Spleen (tissue), 7 donors: Measurements from ENCODE around the gene GALNTL6.

ENCODE experiments used
- POLR2AphosphoS5 ChIP-seq, 3 donors: sonication (generic); formaldehyde crosslinking; IDR thresholded peaks; one replicate each; pipeline ENCODE4 v1.5.1; 2017; ENCODE audit warnings: antibody characterized with exemption in 3 of 3
- TF ChIP-seq, protein P1 (sequence below), 11 experiments: fragments of 200-600 bp in 7 of 11; fragments of 450-650 bp in 4 of 11; sonication (generic) in 4 of 11; IDR thresholded peaks in 8 of 11; conservative IDR thresholded peaks in 3 of 11; 1 replicate in 7 of 11; 2 replicates in 4 of 11; pipeline versions ENCODE4 v1.4.0 to v1.8.0; 2016 to 2021; ENCODE audit warnings: antibody characterized with exemption in 11 of 11, inconsistent platforms in 4 of 11, mild to moderate bottlenecking in 1 of 11
- donor health status: DM: no; HTN: no; CAD: no; lungs with moderate emphysema.
- donor health status: DM: no; HTN: no; CAD: no.
- donor health status: DM: no; HTN: no; CAD: no.

DNA sequence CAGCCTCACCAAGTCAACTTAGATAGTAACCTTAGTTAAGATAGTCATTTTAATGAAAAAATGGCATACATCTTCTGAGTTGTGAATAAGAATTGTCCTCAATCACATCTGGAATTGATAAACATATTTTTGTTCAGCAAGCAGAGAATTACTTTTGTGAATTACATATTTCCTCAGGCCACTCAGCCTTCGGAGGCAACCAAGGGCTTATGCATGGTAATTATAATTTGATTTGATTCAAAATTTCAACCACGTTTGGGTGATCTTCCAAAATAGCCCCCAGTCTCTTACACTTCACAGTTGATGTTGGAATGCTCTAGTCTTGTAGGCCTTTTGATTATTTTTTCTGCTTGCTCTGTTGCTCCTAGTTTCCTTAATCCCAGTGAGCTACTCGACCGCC lies 63.4 kb downstream of the GALNTL6 start:
- TF ChIP-seq, protein P1, sequence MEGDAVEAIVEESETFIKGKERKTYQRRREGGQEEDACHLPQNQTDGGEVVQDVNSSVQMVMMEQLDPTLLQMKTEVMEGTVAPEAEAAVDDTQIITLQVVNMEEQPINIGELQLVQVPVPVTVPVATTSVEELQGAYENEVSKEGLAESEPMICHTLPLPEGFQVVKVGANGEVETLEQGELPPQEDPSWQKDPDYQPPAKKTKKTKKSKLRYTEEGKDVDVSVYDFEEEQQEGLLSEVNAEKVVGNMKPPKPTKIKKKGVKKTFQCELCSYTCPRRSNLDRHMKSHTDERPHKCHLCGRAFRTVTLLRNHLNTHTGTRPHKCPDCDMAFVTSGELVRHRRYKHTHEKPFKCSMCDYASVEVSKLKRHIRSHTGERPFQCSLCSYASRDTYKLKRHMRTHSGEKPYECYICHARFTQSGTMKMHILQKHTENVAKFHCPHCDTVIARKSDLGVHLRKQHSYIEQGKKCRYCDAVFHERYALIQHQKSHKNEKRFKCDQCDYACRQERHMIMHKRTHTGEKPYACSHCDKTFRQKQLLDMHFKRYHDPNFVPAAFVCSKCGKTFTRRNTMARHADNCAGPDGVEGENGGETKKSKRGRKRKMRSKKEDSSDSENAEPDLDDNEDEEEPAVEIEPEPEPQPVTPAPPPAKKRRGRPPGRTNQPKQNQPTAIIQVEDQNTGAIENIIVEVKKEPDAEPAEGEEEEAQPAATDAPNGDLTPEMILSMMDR (IDR thresholded peaks at IDR 0.05 in 8 of 11, conservative IDR thresholded peaks at IDR 0.05 in 3 of 11): no peak
- TF ChIP-seq POLR2AphosphoS5 (IDR thresholded peaks at IDR 0.05): no peak
